Posterior vena cava (tissue), 2 donors: Measurements from ENCODE around the gene PTPRH. TPM values are rescaled to one million over a fixed set of nuclear protein-coding genes. Genes with fewer than 3 reads are reported as not detected.

Experiments used
- DNase-seq: peaks from one replicate; pipeline ENCODE4 v3.0.0-alpha.2; 2020; ENCODE audit warnings: low spot score
- intact Hi-C, 2 donors: fragments of 100-400 bp; cut with DNase I; formaldehyde crosslinking; loops; one replicate each; pipeline versions ENCODE4 v1.14.1 to v1.14.2; 2022 to 2023
- long read RNA-seq, 2 donors: library from polyadenylated mRNA; unstranded; transcript quantifications; one replicate each; pipeline ENCODE4 v2.0.0, GENCODE V29; 2020 to 2021
- total RNA-seq, 2 donors: library from RNA; stranded (reverse); fragmentation: NEBNext Ultra II Directional; extraction: Animal tissue kit (Norgen Biotek cat#: 25700); gene quantifications; one replicate each; pipeline ENCODE4 v1.2.1, GENCODE V29; 2021
- donor health status: DM: yes; HTN: yes; CAD: no.
- donor health status: DM: yes; HTN: yes; CAD: no.

PTPRH gene
- 1 to 10 TPM in 1 of 2 donors, under 1 TPM in 1; 0.81 to 1.6 TPM for total RNA-seq
- long read RNA-seq, donor 1: 0 reads
- long read RNA-seq, donor 2: 0 reads

- no peak for DNase-seq
- intact Hi-C loops: no loop called here
Measured at GRCh38 chr19:55208880-55209692, at the start of gene PTPRH. TSS of gene PTPRH (minus strand) at chr19:55209501. CDS start at chr19:55209433, 68 bp downstream.

GRCh38 chr19:55258476-55258827, 49.2 kb upstream of the PTPRH start:
- no peak for DNase-seq
- intact Hi-C loops: no loop called here

GRCh38 chr19:55257461-55258420, 48.4 kb upstream of the PTPRH start:
- intact Hi-C loops: no loop called here
- DNase-seq: peak; percentile 81

- no peak for DNase-seq
- intact Hi-C loops: no loop called here
Measured at GRCh38 chr19:55256562-55257460, 47.5 kb upstream of the PTPRH start.

GRCh38 chr19:55255618-55256423, 46.5 kb upstream of the PTPRH start:
- intact Hi-C loops: no loop called here
- no peak for DNase-seq

GRCh38 chr19:55254625-55254977, 45.3 kb upstream of the PTPRH start:
- no peak for DNase-seq
- intact Hi-C loops: no loop called here

- DNase-seq: no peak
- intact Hi-C loops: no loop called here
Measured at GRCh38 chr19:55253842-55254624, 44.7 kb upstream of the PTPRH start.

- intact Hi-C loops: no loop called here
- no peak for DNase-seq
Measured at GRCh38 chr19:55252760-55253663, 43.7 kb upstream of the PTPRH start.

- no peak for DNase-seq
Measured at GRCh38 chr19:55251341-55252081, 42.2 kb upstream of the PTPRH start.

GRCh38 chr19:55250262-55251036, 41.1 kb upstream of the PTPRH start:
- no peak for DNase-seq
- intact Hi-C loops: no loop called here

More at GRCh38 chr19:55251341-55252081, 42.2 kb upstream of the PTPRH start:
- intact Hi-C loops: no loop called here

GRCh38 chr19:55249841-55250240, 40.5 kb upstream of the PTPRH start:
- DNase-seq: no peak
- intact Hi-C loops: no loop called here

- intact Hi-C loops: no loop called here
- DNase-seq: no peak
Measured at GRCh38 chr19:55248704-55249103, 39.4 kb upstream of the PTPRH start.

GRCh38 chr19:55248166-55248675, 38.9 kb upstream of the PTPRH start:
- intact Hi-C loops: no loop called here
- no peak for DNase-seq

GRCh38 chr19:55247621-55248099, 38.4 kb upstream of the PTPRH start:
- intact Hi-C loops: no loop called here
- DNase-seq: no peak
